CD4-positive, alpha-beta T cell treated with Interleukin-17A for 1 hour (primary cell): ENCODE data around the gene MRPL34.

Experiments used
- DNase-seq: peaks from one replicate; pipeline ENCODE4 v3.0.0-alpha.2; 2020

Gene MRPL34

GRCh38 chr19:17347361-17347760 lies 41.7 kb downstream of the MRPL34 start:
- no peak for DNase-seq

DNA sequence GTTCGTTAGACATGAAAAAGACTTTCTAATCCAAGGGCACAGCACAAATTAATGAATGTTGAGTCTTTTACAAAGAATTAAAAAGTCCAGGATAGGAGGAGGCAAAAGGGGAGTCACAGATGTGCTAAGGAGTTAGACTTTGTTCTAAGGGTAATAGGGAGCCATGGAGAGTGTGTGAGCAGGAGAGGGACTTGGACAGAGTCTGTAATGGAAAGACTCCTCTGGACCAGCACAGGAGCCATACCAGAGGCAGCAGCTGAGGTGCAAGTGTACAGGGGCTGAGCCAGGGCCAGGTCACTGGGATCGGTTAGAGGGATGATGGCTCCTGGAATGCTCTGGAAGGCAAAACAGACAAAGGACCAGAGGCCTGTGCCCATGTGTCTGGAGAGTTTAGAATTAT lies 42.2 kb downstream of the MRPL34 start:
- no peak for DNase-seq

- no peak for DNase-seq
Measured at GRCh38 chr19:17348700-17349099, 43.0 kb downstream of the MRPL34 start.

- no peak for DNase-seq
Measured at GRCh38 chr19:17351815-17352435, 46.3 kb downstream of the MRPL34 start.

- DNase-seq = no peak
Measured at GRCh38 chr19:17352608-17353280, 47.1 kb downstream of the MRPL34 start.

GRCh38 chr19:17353386-17353785 lies 47.7 kb downstream of the MRPL34 start:
- no peak for DNase-seq
